A549 (cell line): ENCODE measurements around the gene RABGAP1L.

Experiments
- CHD4 ChIP-seq: fragments of 200-600 bp; sonication (generic); IDR thresholded peaks from 2 replicates; pipeline ENCODE4 v1.6.1; 2016; ENCODE audit warnings: antibody characterized with exemption, mild to moderate bottlenecking, borderline replicate concordance
- CTCF ChIP-seq: fragments of >200 bp; sonication (Bioruptor Twin); formaldehyde crosslinking; IDR thresholded peaks from 3 replicates; pipeline ENCODE4 v1.5.1; 2016
- EHMT2 ChIP-seq: fragments of 200-600 bp; sonication (generic); IDR thresholded peaks from 2 replicates; pipeline ENCODE4 v1.6.1; 2016; ENCODE audit warnings: antibody characterized with exemption, low read depth, mild to moderate bottlenecking, moderate library complexity
- ELK1 ChIP-seq: fragments of 150-350 bp; IDR thresholded peaks from 2 replicates; pipeline ENCODE4 v1.6.1; 2014; ENCODE audit warnings: low read depth, mild to moderate bottlenecking, low read length
- EP300 ChIP-seq, 2 experiments: fragments of >200 bp; sonication (Bioruptor Twin); formaldehyde crosslinking; IDR thresholded peaks; 2 replicates in 1 of 2; 3 replicates in 1 of 2; pipeline ENCODE4 v1.6.1; 2016 to 2017
- ESRRA ChIP-seq: fragments of 150-350 bp; IDR thresholded peaks from 2 replicates; pipeline ENCODE4 v1.6.1; 2014; ENCODE audit warnings: mild to moderate bottlenecking, low read length, borderline replicate concordance
- MAFK ChIP-seq: fragments of 450-650 bp; IDR thresholded peaks from 2 replicates; pipeline ENCODE4 v1.6.1; 2014; ENCODE audit not compliant: partially characterized antibody
- MAX ChIP-seq: IDR thresholded peaks from 2 replicates; pipeline ENCODE4 v1.6.1; 2012
- POLR2A ChIP-seq: IDR thresholded peaks from 2 replicates; pipeline ENCODE4 v1.6.1; 2012; ENCODE audit warnings: mild to moderate bottlenecking, low read length
- ZFP36 ChIP-seq: fragments of 450-650 bp; IDR thresholded peaks from 2 replicates; pipeline ENCODE4 v1.6.1; 2014; ENCODE audit warnings: borderline replicate concordance; ENCODE audit not compliant: partially characterized antibody

- no peak for TF ChIP-seq MAFK
- no peak for TF ChIP-seq CHD4
- no peak for TF ChIP-seq CTCF
- TF ChIP-seq EHMT2: no peak
- no peak for TF ChIP-seq MAX
- no peak for TF ChIP-seq POLR2A
- no peak for TF ChIP-seq EP300 (IDR thresholded peaks at IDR 0.05)
- TF ChIP-seq ELK1: no peak
- no peak for TF ChIP-seq ESRRA
- TF ChIP-seq ZFP36: no peak
These were observed 682.4 kb downstream of the RABGAP1L start for GRCh38 chr1:174841747-174842146.
